Neuron (in vitro differentiated cells): ENCODE data around the gene PREX1.

Source experiments
- H2AFZ ChIP-seq: one replicate; pipeline ENCODE4 v1.6.1; 2013; ENCODE audit warnings: low read depth, mild to moderate bottlenecking, inconsistent platforms, low read length, moderate library complexity
- H3K27me3 ChIP-seq: one replicate; pipeline ENCODE4 v1.6.1; 2013; ENCODE audit warnings: low read length; ENCODE audit not compliant: insufficient read depth
- H3K36me3 ChIP-seq: one replicate; pipeline ENCODE4 v1.6.1; 2013; ENCODE audit warnings: low read length; ENCODE audit not compliant: insufficient read depth
- H3K4me1 ChIP-seq: one replicate; pipeline ENCODE4 v1.6.1; 2013; ENCODE audit warnings: low read length; ENCODE audit not compliant: insufficient read depth
- H3K4me3 ChIP-seq: 2 replicates; pipeline ENCODE4 v1.5.1; 2013; ENCODE audit warnings: mild to moderate bottlenecking, low read length, moderate library complexity
- H3K9me3 ChIP-seq: one replicate; pipeline ENCODE4 v1.6.1; 2013; ENCODE audit warnings: low read length

The PREX1 gene

DNA sequence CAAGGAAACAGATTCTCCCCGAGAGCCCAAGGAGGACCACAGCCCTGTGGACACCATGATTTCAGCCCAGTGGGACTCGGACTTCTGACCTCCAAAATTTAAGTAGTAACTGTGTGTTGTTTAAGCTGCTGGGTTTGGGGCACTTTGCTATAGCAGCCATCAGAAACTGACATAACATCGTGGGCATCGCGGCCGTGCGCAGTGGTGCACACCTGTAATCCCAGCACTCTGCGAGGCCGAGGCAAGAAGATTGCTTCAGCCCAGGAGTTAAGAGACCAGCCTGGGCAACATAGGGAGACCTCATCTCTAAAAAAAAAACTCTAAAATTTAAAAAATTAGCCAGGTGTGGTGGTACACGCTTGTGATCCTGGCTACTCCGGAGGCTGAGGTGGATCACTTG is 175.8 kb downstream of the PREX1 start:
- no peak overlapping the region for H3K4me3 ChIP-seq
- no peak overlapping the region for H2AFZ ChIP-seq
- no peaks in the 10 kb centered on the region for H3K9me3 ChIP-seq
- no peaks in the 10 kb centered on the region for H3K27me3 ChIP-seq
- peaks cover 83% of the 10 kb centered on the region for H3K36me3 ChIP-seq
- no peaks in the 10 kb centered on the region for H3K4me1 ChIP-seq

DNA sequence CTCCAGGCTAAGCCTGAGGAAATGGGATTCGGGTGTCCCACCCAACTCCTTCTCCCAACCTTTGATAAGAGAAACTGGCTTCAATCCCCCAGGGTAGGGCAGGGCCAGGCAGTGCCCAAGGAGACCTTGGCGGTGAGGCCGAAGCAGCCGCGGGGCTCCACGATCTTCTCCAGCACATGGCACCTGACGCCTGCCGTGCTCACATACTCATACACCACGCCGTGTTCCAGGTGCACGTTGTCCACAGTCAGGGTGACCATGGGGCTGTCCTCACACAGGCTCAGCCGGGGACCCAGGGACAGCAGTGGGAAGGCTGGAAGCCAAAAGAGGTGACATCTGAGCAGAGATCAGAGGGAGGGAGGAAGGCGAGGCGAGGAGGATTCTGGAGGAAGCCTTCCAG is 176.5 kb downstream of the PREX1 start:
- no peaks in the 10 kb centered on the region for H3K9me3 ChIP-seq
- no peak overlapping the region for H2AFZ ChIP-seq
- H3K36me3 ChIP-seq = peaks cover 82% of the 10 kb centered on the region
- no peaks in the 10 kb centered on the region for H3K4me1 ChIP-seq
- no peaks in the 10 kb centered on the region for H3K27me3 ChIP-seq
- H3K4me3 ChIP-seq = no peak overlapping the region

DNA sequence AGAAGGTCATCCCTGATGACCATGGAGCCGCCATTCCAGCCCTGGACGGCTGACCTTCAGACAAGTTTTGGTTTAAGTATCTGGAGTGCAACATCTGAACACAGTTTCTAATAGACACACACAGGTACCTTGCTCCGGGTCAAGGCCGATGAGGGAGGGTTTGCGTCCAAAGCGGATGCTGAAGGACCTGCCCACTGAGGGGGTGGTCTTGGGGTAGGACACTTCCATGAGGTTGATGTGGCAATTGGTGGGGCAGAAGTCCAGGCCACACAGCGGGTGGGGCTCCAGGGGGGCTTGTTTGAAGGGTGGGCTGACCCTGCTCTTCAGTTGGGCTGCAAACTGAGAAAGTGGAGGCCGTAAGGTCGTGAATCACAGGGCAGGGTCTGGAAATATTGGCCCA is 177.9 kb downstream of the PREX1 start:
- peaks cover 84% of the 10 kb centered on the region for H3K36me3 ChIP-seq

DNA sequence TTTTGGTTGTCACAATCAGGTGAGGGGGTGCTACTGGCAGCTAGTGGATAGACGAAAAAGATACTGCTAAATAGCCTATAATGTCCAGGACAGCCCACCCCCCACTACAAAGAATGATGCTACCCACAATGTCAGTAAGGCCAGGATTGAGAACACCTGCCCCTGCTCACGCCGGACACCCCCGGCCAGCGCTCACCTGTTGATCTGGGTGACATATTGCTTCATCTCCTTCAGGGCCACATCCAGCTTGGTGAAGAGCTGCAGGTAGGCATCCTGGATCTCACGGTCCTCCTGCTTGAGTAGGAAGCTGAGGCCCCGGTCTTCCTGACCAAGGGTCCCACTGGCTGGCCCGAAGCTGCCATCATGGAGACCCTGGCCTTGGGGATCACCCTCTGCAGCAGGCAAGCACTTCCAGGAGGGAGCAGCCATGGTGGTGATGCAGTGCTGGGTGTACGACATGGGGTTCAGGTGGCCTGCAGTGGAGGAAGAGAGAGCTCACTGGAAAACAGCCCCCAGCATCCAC is 178.6 kb downstream of the PREX1 start:
- H3K36me3 ChIP-seq = peaks cover 84% of the 10 kb centered on the region
- H3K9me3 ChIP-seq = no peaks in the 10 kb centered on the region
- no peaks in the 10 kb centered on the region for H3K4me1 ChIP-seq
- no peaks in the 10 kb centered on the region for H3K27me3 ChIP-seq
- no peak overlapping the region for H3K4me3 ChIP-seq
- H2AFZ ChIP-seq = no peak overlapping the region

More for the DNA sequence above, 177.9 kb downstream of the PREX1 start:
- Histone ChIP-seq H3K4me1 (no peaks in the 10 kb centered on the region), H3K4me3 (no peak overlapping the region), H2AFZ (no peak overlapping the region), H3K9me3 (no peaks in the 10 kb centered on the region), H3K27me3 (no peaks in the 10 kb centered on the region)

DNA sequence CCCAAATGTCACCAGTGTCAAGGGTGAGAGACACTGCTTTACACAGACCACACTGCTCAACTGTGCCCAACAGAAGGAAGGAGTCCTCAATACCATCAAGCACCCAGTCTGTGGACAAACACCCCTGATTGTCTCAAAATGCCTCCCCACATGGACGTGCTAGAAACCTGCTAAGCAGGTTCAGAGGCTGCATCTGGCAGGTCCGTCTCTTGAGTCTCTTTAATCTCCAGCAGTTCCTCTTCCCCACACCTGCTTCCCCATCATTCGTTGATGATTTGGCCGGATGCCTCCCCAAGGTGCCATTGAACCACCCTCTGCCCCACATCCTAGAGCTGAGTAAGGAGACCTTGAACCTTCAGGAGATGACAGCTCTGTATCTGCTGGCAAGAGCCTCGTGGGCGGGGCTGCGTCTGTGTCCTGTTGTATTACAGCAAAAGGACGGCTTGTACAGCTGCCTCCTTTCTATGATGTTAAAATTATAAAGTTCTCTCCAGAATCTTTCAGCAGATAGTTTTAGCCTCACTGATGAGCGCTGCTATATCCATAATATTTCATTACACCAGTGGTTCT is 179.2 kb downstream of the PREX1 start:
- Histone ChIP-seq H3K27me3 (no peaks in the 10 kb centered on the region), H3K4me3 (no peak overlapping the region), H3K36me3 (peaks cover 82% of the 10 kb centered on the region), H3K9me3 (no peaks in the 10 kb centered on the region), H2AFZ (no peak overlapping the region), H3K4me1 (no peaks in the 10 kb centered on the region)

DNA sequence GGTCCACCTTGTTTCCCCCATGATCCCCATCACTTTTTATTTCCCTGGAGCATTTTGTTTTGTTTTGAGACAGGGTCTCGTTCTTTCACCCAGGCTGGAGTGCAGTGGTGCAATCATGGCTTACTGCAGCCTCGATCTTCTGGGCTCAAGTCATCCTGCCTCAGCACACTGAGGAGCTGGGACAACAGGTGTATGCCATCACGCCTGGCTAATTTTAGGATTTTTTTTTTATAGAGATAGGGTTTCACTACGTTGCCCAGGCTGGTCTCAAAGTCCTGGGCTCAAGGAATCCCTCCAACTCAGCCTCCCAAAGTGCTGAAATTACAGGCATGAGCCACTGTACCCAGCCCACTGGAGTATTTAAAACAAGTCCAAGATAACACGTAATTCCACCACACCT is 179.9 kb downstream of the PREX1 start:
- no peaks in the 10 kb centered on the region for H3K4me1 ChIP-seq
- no peaks in the 10 kb centered on the region for H3K27me3 ChIP-seq
- H2AFZ ChIP-seq = no peak overlapping the region
- H3K36me3 ChIP-seq = peaks cover 77% of the 10 kb centered on the region
- no peak overlapping the region for H3K4me3 ChIP-seq
- no peaks in the 10 kb centered on the region for H3K9me3 ChIP-seq

DNA sequence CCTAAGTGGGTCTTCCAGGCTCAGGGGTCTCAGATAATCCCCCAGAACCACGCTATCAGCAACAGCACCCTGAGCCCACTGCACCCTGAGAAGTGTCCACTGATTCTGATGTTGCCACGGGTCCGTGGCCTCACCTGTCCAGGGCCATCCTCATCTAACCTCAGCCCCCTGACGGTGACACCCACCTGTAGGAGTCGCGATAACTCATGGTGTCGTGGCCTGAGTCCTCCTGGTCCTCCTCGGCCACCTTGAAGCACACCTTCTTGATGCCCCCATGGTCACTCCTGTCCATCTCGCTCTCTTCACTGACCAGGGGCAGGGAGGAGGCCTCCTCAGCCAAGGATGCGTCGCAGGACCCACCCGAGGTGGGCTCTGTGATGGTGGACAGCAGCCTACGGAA is 182.1 kb downstream of the PREX1 start:
- no peak overlapping the region for H3K4me3 ChIP-seq
- no peaks in the 10 kb centered on the region for H3K9me3 ChIP-seq
- H3K27me3 ChIP-seq = no peaks in the 10 kb centered on the region
- H3K36me3 ChIP-seq = peaks cover 72% of the 10 kb centered on the region
- no peaks in the 10 kb centered on the region for H3K4me1 ChIP-seq
- no peak overlapping the region for H2AFZ ChIP-seq

DNA sequence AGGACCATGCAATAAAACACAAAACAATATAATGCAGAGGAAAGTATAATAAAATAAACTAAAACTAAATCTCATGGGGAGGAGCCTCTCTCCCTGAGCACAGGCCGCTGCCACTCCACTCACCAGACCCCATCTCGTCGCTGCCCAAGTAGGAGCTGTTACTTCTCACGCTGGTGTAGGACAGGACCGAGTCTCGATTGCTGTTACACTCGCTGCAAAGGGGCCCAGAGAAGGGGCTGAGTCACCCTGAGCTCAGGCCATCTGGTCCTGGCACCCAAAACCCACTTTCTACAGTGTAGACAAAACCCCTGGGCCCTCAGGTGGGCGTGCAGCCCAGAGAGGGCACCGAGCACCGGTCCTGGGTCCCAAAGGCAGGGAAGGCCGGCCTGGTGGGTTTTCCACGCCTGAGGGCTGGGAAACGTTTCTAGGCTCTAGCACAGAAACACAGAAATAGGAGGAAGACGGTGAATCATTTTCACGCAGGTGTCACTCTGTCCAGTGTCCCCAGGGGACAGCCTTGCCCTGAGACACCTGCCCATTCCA is 183.4 kb downstream of the PREX1 start:
- H3K4me1 ChIP-seq = no peaks in the 10 kb centered on the region
- H2AFZ ChIP-seq = no peak overlapping the region
- no peak overlapping the region for H3K4me3 ChIP-seq
- no peaks in the 10 kb centered on the region for H3K27me3 ChIP-seq
- no peaks in the 10 kb centered on the region for H3K9me3 ChIP-seq
- H3K36me3 ChIP-seq = peaks cover 72% of the 10 kb centered on the region

DNA sequence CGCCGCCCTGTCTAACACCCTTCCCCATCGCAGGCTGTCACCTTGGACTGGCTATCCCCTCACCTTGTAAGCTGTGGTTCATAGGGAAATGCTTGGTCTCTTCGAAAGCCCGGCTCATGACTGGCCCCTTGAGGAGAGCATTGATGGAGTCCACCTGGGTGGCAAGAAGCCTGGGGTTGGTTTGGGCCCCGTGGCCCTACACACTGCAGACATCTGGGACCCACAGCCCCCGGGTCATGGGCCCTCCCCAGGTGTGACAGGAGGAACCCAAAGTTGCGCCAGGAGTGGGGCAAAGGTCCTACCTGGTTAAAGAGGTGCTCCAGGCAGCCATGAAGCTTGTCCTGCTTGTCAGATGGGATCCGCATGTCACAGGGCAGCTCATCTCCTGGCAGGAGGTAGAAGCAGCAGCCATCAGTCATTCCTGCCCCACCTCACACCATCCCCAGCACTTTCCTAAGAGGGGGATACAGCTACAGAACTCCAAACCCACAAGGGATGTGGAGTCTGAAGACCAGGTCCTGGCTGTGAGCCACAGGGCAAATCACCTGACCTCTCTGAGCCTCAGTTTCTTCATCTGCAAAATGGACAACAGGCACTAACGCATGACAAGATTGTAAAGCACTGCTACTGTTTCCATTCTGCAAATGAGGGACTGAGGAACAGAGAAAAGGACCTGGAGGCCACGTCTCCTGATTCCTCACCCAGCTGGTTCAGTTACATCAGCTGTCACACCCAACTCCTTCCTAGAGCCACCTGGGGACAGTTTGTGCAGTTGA is 185.5 kb downstream of the PREX1 start:
- no peaks in the 10 kb centered on the region for H3K4me1 ChIP-seq
- H3K4me3 ChIP-seq = no peak overlapping the region
- no peak overlapping the region for H2AFZ ChIP-seq
- H3K9me3 ChIP-seq = no peaks in the 10 kb centered on the region
- H3K36me3 ChIP-seq = peaks cover 75% of the 10 kb centered on the region
- no peaks in the 10 kb centered on the region for H3K27me3 ChIP-seq

DNA sequence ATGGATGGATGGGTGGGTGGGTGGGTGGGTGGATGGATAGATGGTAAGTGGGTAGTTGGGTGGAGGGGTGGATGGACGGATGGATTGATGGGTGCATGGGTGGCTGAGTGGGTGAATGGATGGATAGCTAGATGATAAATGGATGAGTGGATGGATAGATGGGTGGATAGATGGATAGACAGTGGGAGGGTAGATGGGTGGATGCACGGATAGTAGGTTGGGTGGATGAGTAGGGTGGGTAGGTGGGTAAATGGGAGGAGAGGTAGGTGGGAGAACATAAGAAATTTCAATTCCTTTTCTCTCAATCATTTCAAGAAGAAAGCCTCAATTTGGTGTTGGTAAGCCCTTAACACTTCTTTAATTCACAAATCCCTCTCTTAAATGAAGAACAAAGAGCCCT is 186.9 kb downstream of the PREX1 start:
- Histone ChIP-seq H2AFZ (no peak overlapping the region), H3K4me3 (no peak overlapping the region), H3K36me3 (peaks cover 64% of the 10 kb centered on the region), H3K9me3 (no peaks in the 10 kb centered on the region), H3K4me1 (no peaks in the 10 kb centered on the region), H3K27me3 (no peaks in the 10 kb centered on the region)

DNA sequence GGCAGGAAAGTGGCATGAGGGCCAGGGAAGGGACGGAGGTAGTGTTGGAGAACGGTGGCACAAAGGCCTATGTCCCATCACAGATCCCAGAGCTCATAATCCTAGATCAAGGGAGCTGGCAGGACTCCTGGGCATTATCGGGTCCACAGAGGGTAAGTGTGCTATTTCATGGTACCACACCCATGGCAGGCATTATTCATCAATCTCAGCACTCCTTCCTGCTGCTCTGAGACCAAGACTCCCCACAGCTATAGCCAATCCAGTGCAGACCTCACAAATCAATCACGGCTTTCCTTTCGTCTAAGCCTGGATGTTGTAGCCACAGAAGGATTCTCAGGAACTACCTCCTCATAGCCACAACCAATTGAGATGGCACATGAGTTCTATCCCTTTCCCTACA is 187.9 kb downstream of the PREX1 start:
- peaks cover 54% of the 10 kb centered on the region for H3K36me3 ChIP-seq
- H2AFZ ChIP-seq = no peak overlapping the region
- no peaks in the 10 kb centered on the region for H3K27me3 ChIP-seq
- H3K4me3 ChIP-seq = no peak overlapping the region
- H3K9me3 ChIP-seq = no peaks in the 10 kb centered on the region
- no peaks in the 10 kb centered on the region for H3K4me1 ChIP-seq

DNA sequence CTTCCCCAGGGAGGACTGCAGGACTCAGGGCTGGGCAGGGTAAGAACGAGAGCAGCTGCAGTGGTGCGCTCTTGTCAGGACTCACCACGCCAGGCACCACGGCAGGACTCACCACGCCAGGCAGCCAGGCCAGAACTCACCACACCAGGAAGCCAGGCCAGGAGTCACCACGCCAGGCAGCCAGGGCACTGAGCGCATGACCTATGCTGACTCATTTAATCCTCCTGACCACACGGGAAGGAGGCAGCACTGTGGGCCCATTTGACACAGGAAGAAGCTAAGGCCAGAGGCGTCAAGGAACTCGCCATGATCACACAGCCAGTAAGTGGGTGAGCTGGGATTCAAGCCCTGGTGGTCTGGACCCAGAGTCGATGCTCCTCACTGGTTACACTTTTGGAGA is 189.3 kb downstream of the PREX1 start:
- no peaks in the 10 kb centered on the region for H3K27me3 ChIP-seq
- H3K36me3 ChIP-seq = peaks cover 42% of the 10 kb centered on the region
- H3K4me1 ChIP-seq = no peaks in the 10 kb centered on the region
- no peaks in the 10 kb centered on the region for H3K9me3 ChIP-seq
- H2AFZ ChIP-seq = no peak overlapping the region
- H3K4me3 ChIP-seq = no peak overlapping the region

DNA sequence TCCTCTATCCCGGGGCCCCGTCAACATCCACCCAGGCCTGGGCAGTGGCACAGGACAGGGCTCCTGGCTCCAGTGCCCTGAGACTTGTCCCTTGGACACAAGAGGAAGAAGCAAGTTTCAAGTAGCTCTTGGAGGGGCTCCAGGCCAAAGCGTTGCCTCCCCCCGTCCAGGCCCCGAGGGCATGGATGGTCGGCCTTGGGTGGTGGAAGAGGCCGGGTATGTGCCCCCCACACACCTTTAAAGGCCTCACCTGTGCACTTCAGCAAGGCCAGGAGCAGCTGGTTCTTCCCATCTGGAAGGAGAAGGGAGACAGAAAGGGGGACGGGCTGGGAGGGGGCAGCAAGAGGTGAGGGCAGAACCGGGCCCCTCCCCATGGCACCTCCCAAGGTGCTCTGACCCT is 190.3 kb downstream of the PREX1 start:
- Histone ChIP-seq H2AFZ (no peak overlapping the region), H3K4me3 (no peak overlapping the region), H3K4me1 (no peaks in the 10 kb centered on the region), H3K36me3 (peaks cover 43% of the 10 kb centered on the region), H3K27me3 (no peaks in the 10 kb centered on the region), H3K9me3 (no peaks in the 10 kb centered on the region)
